Stimulated activated naive CD4-positive, alpha-beta T cell (primary cell): ENCODE data around the gene ITGAE.
A peak's percentile ranks its signal among the peaks of the same experiment; 100 is the strongest.
"Not testable (repeated sequence)": the region's sequence is repeated elsewhere in the genome, so short reads cannot be mapped to it uniquely, and the experiment has no call there.

ENCODE experiments used
- DNase-seq, 6 experiments: peaks; one replicate each; lab custom pipeline; 2025; lab: John Stamatoyannopoulos, UW

ITGAE gene

GRCh38 chr17:3729881-3730280 lies 71.1 kb downstream of the ITGAE start:
- DNase-seq: no peak

GRCh38 chr17:3728099-3728498 lies 72.9 kb downstream of the ITGAE start:
- not testable (repeated sequence) for DNase-seq

- no peak for DNase-seq
Observed at GRCh38 chr17:3727041-3727440, 73.9 kb downstream of the ITGAE start.

GRCh38 chr17:3724378-3725077 lies 76.5 kb downstream of the ITGAE start:
- DNase-seq: no peak

GRCh38 chr17:3723556-3724377 lies 77.2 kb downstream of the ITGAE start, which contains the start of gene HASPIN:
HASPIN (plus strand) TSS chr17:3723903; CDS start chr17:3723936, 33 bp downstream.
- DNase-seq: peak; percentile 75 to 92 (median 88)

GRCh38 chr17:3723188-3723555 lies 77.8 kb downstream of the ITGAE start:
- no peak for DNase-seq

- no peak for DNase-seq
Observed at GRCh38 chr17:3722716-3723115, 78.3 kb downstream of the ITGAE start.

GRCh38 chr17:3719265-3719664 lies 81.7 kb downstream of the ITGAE start:
- no peak for DNase-seq

GRCh38 chr17:3718201-3718600 lies 82.8 kb downstream of the ITGAE start:
- DNase-seq: no peak

- no peak for DNase-seq
Observed at GRCh38 chr17:3715296-3715695, 85.7 kb downstream of the ITGAE start.

GRCh38 chr17:3712811-3713463 lies 88.1 kb downstream of the ITGAE start:
- DNase-seq: no peak

- DNase-seq: peak; percentile 17 to 80 (median 72)
Observed at GRCh38 chr17:3710951-3711383, 90.0 kb downstream of the ITGAE start.

GRCh38 chr17:3708366-3708765 lies 92.6 kb downstream of the ITGAE start:
- no peak for DNase-seq

GRCh38 chr17:3705718-3705984 lies 95.3 kb downstream of the ITGAE start:
- not testable (repeated sequence) for DNase-seq

- DNase-seq: no peak
Observed at GRCh38 chr17:3704931-3705717, 95.9 kb downstream of the ITGAE start.

GRCh38 chr17:3702041-3702539 lies 98.9 kb downstream of the ITGAE start:
- DNase-seq: not testable (repeated sequence)

- no peak for DNase-seq
Observed at GRCh38 chr17:3699951-3700350, 101.0 kb downstream of the ITGAE start.

- DNase-seq: no peak
Observed at GRCh38 chr17:3698139-3698538, 102.8 kb downstream of the ITGAE start.

- DNase-seq: no peak
Observed at GRCh38 chr17:3697103-3697476, 103.9 kb downstream of the ITGAE start.

GRCh38 chr17:3695723-3696411 lies 105.1 kb downstream of the ITGAE start, which contains the start of gene P2RX5:
P2RX5 (minus strand) TSS chr17:3696155; CDS start chr17:3696005, 150 bp downstream.
- DNase-seq: peak in 4 of 6 experiments; percentile 15 to 41 (median 21)

GRCh38 chr17:3695129-3695722 lies 105.8 kb downstream of the ITGAE start:
- no peak for DNase-seq
